DMS153 treated with DMSO at 0.1 percent for 48 hours (cell line): ENCODE data around the gene DNMT1.

Experiments
- DNase-seq: peaks from one replicate; lab custom pipeline; 2025; ENCODE audit not compliant: unreplicated experiment; lab: John Stamatoyannopoulos, UW

The DNMT1 gene

GRCh38 chr19:10115392-10116084 is 79.2 kb downstream of the DNMT1 start:
- no peak for DNase-seq

- DNase-seq: no peak
These were observed 79.9 kb downstream of the DNMT1 start for GRCh38 chr19:10114651-10115391.

- no peak for DNase-seq
These were observed 80.6 kb downstream of the DNMT1 start for GRCh38 chr19:10113964-10114650.

GRCh38 chr19:10113592-10113963 is 81.2 kb downstream of the DNMT1 start:
- no peak for DNase-seq

- DNase-seq: peak; percentile 5
These were observed 81.7 kb downstream of the DNMT1 start for GRCh38 chr19:10112895-10113591.

GRCh38 chr19:10112037-10112761 is 82.6 kb downstream of the DNMT1 start:
- no peak for DNase-seq

- no peak for DNase-seq
These were observed 83.3 kb downstream of the DNMT1 start, which contains the start of gene P2RY11 for GRCh38 chr19:10111405-10111811. Gene P2RY11 (plus strand): TSS chr19:10111693. CDS start chr19:10111722, 29 bp downstream.

GRCh38 chr19:10110972-10111317 is 83.8 kb downstream of the DNMT1 start:
- DNase-seq: no peak

- DNase-seq: no peak
These were observed 84.4 kb downstream of the DNMT1 start for GRCh38 chr19:10110076-10110971.

- DNase-seq: no peak
These were observed 85.2 kb downstream of the DNMT1 start for GRCh38 chr19:10109528-10109927.

GRCh38 chr19:10107817-10108367 is 86.9 kb downstream of the DNMT1 start:
- no peak for DNase-seq

GRCh38 chr19:10107254-10107653 is 87.5 kb downstream of the DNMT1 start:
- DNase-seq: no peak

- DNase-seq: peak; percentile 93
These were observed 88.4 kb downstream of the DNMT1 start, which contains the start of gene PPAN for GRCh38 chr19:10106100-10106936. Gene PPAN (plus strand): TSS chr19:10106362. CDS start chr19:10106395, 33 bp downstream.

GRCh38 chr19:10105509-10106099 is 89.1 kb downstream of the DNMT1 start:
- DNase-seq: no peak

- DNase-seq: no peak
These were observed 89.9 kb downstream of the DNMT1 start for GRCh38 chr19:10104665-10105508.

- no peak for DNase-seq
These were observed 90.6 kb downstream of the DNMT1 start for GRCh38 chr19:10104130-10104513.

- no peak for DNase-seq
These were observed 91.9 kb downstream of the DNMT1 start for GRCh38 chr19:10102787-10103236.
